Mesothelial cell of epicardium (in vitro differentiated cells): ENCODE results near the gene CRELD1. TPM values are rescaled to one million over a fixed set of nuclear protein-coding genes. Genes with fewer than 3 reads are reported as not detected.
A peak's percentile ranks its signal among the peaks of the same experiment; 100 is the strongest.
"Not testable (repeated sequence)": the region's sequence is repeated elsewhere in the genome, so short reads cannot be mapped to it uniquely, and the experiment has no call there.

ENCODE experiments used
- DNase-seq, 2 experiments: peaks; one replicate each; pipeline ENCODE4 v3.0.0; 2021; ENCODE audit warnings: low spot score in 2 of 2; ENCODE audit not compliant: unreplicated experiment in 2 of 2
- H3K27ac Mint-ChIP-seq: 2 replicates; pipeline ENCODE4 v1.8.0; 2021; ENCODE audit warnings: mixed read lengths
- H3K27me3 Mint-ChIP-seq: 2 replicates; pipeline ENCODE4 v1.8.0; 2021; ENCODE audit warnings: low read depth, mixed read lengths
- H3K36me3 Mint-ChIP-seq: 2 replicates; pipeline ENCODE4 v1.8.0; 2021; ENCODE audit warnings: mixed read lengths
- H3K4me1 Mint-ChIP-seq: 2 replicates; pipeline ENCODE4 v1.8.0; 2021; ENCODE audit warnings: mixed read lengths
- H3K4me3 Mint-ChIP-seq: 2 replicates; pipeline ENCODE4 v1.8.0; 2021; ENCODE audit warnings: mild to moderate bottlenecking, moderate library complexity, mixed read lengths
- H3K9me3 Mint-ChIP-seq: 2 replicates; pipeline ENCODE4 v1.8.0; 2021; ENCODE audit warnings: mixed read lengths
- total RNA-seq: library from RNA; stranded (reverse); gene quantifications from 3 replicates; pipeline ENCODE4 v1.2.1, GENCODE V29; 2021
- TF ChIP-seq, protein P1 (sequence below): fragments of 200-600 bp; sonication (generic); IDR thresholded peaks from one replicate; pipeline ENCODE4 v1.5.0; 2021; ENCODE audit warnings: antibody characterized with exemption; ENCODE audit not compliant: unreplicated experiment

The CRELD1 gene
- total RNA-seq, 1 donor from 2014 or later, result 39.8 TPM

GRCh38 chr3:9889405-9889804 is 44.2 kb upstream of the CRELD1 start:
- H3K9me3 Mint-ChIP-seq, result no peaks in the 10 kb centered on the region

DNA sequence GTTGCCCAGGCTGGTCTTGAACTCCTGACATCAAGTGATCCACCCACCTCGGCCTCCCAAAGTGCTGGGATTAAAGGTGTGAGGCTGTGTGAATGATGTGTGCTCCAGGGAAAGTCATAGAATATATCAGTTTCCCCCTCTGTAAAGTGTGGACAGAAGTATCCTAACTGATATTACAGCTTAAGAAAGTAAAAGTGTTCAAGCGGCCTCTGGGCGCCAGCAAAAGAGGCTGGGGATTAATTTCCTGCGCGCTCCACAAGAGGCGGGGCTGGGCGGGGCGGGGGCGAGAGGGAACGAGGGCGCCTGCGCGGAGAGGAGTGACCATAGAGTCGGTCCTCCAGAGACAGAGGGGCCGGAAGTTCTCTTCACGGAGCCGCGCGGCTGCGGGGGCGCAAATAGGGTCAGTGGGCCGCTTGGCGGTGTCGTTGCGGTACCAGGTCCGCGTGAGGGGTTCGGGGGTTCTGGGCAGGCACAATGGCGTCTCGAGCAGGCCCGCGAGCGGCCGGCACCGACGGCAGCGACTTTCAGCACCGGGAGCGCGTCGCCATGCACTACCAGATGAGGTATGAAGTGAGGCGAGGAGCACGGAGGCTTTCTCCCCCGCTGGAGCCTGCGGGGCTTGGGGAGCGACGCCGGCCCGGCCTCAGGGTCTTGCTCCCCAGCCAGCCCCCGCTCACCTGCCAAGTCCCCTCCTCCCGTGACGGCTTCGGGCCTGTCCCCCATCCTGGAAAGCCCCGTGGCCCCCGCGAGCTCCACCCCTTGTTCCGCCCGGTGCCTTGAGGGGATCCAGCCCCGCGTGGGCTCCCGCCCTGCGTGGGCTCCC is 43.2 kb upstream of the CRELD1 start, which contains the start of gene JAGN1:
Gene JAGN1 (plus strand): TSS at position 362 of the 823 bp plus-strand sequence. CDS start 113 bp downstream, at position 475.
- no peaks in the 10 kb centered on the region for H3K27me3 Mint-ChIP-seq
- TF ChIP-seq, protein P1, sequence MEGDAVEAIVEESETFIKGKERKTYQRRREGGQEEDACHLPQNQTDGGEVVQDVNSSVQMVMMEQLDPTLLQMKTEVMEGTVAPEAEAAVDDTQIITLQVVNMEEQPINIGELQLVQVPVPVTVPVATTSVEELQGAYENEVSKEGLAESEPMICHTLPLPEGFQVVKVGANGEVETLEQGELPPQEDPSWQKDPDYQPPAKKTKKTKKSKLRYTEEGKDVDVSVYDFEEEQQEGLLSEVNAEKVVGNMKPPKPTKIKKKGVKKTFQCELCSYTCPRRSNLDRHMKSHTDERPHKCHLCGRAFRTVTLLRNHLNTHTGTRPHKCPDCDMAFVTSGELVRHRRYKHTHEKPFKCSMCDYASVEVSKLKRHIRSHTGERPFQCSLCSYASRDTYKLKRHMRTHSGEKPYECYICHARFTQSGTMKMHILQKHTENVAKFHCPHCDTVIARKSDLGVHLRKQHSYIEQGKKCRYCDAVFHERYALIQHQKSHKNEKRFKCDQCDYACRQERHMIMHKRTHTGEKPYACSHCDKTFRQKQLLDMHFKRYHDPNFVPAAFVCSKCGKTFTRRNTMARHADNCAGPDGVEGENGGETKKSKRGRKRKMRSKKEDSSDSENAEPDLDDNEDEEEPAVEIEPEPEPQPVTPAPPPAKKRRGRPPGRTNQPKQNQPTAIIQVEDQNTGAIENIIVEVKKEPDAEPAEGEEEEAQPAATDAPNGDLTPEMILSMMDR, result no peak
- peaks cover 14% of the 10 kb centered on the region for H3K36me3 Mint-ChIP-seq
- peak within 1 kb of the TSS; percentile 97 for H3K27ac Mint-ChIP-seq
- H3K9me3 Mint-ChIP-seq, result no peaks in the 10 kb centered on the region
- H3K4me3 Mint-ChIP-seq, result peak within 1 kb of the TSS; percentile 97
- H3K4me1 Mint-ChIP-seq, result peaks cover 12% of the 10 kb centered on the region
- DNase-seq, result peak; percentile 77 to 93

More at GRCh38 chr3:9889405-9889804, 44.2 kb upstream of the CRELD1 start:
- peaks cover 14% of the 10 kb centered on the region for H3K4me1 Mint-ChIP-seq
- no peak overlapping the region for H3K27ac Mint-ChIP-seq
- H3K4me3 Mint-ChIP-seq, result peak overlapping the region; percentile 97
- DNase-seq, result no peak
- TF ChIP-seq, protein P1, result no peak
- peaks cover 11% of the 10 kb centered on the region for H3K36me3 Mint-ChIP-seq
- H3K27me3 Mint-ChIP-seq, result no peaks in the 10 kb centered on the region

DNA sequence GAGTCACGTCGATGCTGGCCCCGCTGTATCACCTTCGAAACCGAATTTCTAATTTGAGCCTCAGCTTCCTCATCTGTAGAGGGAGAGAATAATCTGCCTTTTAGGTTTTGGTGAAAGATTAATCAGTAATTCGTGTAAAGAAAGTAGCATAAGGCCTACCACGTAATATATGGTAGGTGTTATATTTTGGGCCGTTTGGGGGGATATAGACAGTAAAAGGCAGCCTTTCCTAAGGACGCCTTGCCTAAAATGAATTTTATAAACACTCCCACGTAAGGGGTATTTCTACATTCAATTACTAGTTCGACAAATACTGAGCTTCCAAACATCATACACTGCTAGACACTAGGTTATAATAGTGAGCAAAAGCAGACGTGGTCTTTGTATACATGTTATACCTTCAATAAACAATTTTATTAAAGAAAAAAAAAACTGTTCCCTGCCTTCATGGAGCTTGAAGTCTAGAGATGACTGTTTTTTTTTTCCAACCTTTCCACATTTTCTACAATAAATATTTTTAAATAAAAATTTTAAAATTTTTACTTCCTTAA is 42.5 kb upstream of the CRELD1 start:
- H3K4me1 Mint-ChIP-seq, result peaks cover 12% of the 10 kb centered on the region
- TF ChIP-seq, protein P1, result no peak
- H3K9me3 Mint-ChIP-seq, result no peaks in the 10 kb centered on the region
- peak overlapping the region; percentile 97 for H3K27ac Mint-ChIP-seq
- peaks cover 14% of the 10 kb centered on the region for H3K36me3 Mint-ChIP-seq
- peak overlapping the region; percentile 97 for H3K4me3 Mint-ChIP-seq
- no peak for DNase-seq
- H3K27me3 Mint-ChIP-seq, result no peaks in the 10 kb centered on the region

DNA sequence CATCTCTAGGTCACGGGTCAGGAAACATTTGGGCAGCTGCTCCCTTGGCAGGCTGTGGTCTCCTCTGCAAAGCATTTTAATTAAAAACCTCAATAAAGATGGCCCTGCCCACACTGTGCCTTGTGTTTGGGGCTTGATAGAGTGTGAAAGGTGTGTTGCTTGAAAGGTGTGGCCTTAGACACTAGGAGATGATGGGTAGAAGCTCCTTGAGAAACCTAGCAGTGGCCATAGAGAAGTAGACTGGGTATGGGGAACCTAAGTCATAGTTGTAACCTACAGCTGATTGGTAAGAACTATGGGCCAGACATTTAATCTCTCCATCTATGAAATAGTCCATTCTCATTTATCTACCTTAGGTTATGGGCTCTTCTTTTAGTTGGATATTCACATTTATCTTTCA is 39.9 kb upstream of the CRELD1 start:
- H3K9me3 Mint-ChIP-seq, result no peaks in the 10 kb centered on the region
- H3K4me1 Mint-ChIP-seq, result peaks cover 30% of the 10 kb centered on the region
- peaks cover 14% of the 10 kb centered on the region for H3K36me3 Mint-ChIP-seq
- TF ChIP-seq, protein P1, result no peak
- H3K27me3 Mint-ChIP-seq, result no peaks in the 10 kb centered on the region
- no peak overlapping the region for H3K4me3 Mint-ChIP-seq
- no peak overlapping the region for H3K27ac Mint-ChIP-seq
- DNase-seq, result no peak

DNA sequence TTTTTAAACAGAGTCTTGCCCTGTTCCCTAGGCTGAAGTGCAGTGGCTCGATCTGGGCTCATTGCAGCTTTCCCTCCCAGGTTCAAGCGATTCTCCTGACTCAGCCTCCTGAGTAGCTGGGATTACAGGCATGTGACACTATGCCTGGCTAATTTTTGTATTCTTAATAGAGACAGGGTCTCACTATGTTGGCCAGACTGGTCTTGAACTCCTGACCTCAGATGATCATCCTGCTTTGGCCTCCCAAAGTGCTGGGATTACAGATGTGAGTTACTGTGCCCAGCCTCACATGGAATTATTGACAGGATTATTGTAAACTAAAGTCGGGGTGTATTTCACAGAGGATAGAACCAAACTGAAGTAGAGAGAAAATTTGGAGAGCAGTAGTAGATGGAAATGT is 37.9 kb upstream of the CRELD1 start:
- Mint-ChIP-seq H3K4me1 (peaks cover 39% of the 10 kb centered on the region), H3K36me3 (peaks cover 14% of the 10 kb centered on the region)
- not testable (repeated sequence) for H3K9me3 Mint-ChIP-seq, DNase-seq, H3K4me3 Mint-ChIP-seq, H3K27ac Mint-ChIP-seq, H3K27me3 Mint-ChIP-seq

GRCh38 chr3:9896755-9897407 is 36.8 kb upstream of the CRELD1 start:
- not testable (repeated sequence) for DNase-seq, H3K27ac Mint-ChIP-seq, H3K4me3 Mint-ChIP-seq, H3K9me3 Mint-ChIP-seq, H3K27me3 Mint-ChIP-seq
- peaks cover 35% of the 10 kb centered on the region for H3K4me1 Mint-ChIP-seq
- H3K36me3 Mint-ChIP-seq, result peaks cover 13% of the 10 kb centered on the region
